IPS-11a (cell line): Measurements from ENCODE around the gene RINL.

Source experiments
- H3K4me3 ChIP-seq: one replicate; pipeline ENCODE4 v1.5.1; 2013; ENCODE audit warnings: low read depth, low read length, control low read depth

The RINL gene

GRCh38 chr19:38850436-38850975 lies 27.6 kb downstream of the RINL start:
- peak overlapping the region; percentile 62 for H3K4me3 ChIP-seq

DNA sequence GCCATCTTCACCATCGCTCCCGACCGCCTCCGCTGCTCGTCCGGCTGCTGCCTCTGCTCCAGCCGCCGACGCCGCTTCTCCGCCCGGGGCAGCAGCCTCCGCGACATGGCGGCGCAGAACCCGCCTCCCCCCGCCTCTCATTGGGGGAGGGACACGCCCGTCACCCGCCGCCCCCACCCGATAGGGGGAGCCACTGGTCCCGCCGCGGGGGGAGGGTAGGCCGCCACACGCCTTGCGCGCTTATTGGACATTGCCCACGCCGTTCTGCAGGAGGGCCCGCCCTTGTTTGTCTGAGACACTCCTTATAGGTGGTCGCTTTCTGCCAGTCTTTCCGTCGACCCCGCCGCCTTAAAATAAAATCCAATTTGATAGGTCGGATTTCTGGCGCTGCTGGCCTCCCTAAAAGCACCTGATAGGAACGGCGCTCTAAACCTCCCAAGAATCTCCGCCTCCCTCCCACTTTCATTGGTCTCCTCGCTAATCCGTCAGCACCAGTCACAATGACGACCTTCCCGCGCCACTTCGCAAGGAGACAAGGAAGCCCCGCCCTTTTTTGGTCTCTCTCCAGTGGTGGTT lies 28.1 kb downstream of the RINL start, which contains the start of gene HNRNPL:
Gene HNRNPL, minus strand, starts transcription at position 127 of the 576 bp plus-strand sequence. Its CDS starts 20 bp downstream, at position 107.
- peak within 1 kb of the TSS; percentile 93 for H3K4me3 ChIP-seq

GRCh38 chr19:38849147-38849859 lies 28.8 kb downstream of the RINL start:
- peak overlapping the region; percentile 93 for H3K4me3 ChIP-seq

DNA sequence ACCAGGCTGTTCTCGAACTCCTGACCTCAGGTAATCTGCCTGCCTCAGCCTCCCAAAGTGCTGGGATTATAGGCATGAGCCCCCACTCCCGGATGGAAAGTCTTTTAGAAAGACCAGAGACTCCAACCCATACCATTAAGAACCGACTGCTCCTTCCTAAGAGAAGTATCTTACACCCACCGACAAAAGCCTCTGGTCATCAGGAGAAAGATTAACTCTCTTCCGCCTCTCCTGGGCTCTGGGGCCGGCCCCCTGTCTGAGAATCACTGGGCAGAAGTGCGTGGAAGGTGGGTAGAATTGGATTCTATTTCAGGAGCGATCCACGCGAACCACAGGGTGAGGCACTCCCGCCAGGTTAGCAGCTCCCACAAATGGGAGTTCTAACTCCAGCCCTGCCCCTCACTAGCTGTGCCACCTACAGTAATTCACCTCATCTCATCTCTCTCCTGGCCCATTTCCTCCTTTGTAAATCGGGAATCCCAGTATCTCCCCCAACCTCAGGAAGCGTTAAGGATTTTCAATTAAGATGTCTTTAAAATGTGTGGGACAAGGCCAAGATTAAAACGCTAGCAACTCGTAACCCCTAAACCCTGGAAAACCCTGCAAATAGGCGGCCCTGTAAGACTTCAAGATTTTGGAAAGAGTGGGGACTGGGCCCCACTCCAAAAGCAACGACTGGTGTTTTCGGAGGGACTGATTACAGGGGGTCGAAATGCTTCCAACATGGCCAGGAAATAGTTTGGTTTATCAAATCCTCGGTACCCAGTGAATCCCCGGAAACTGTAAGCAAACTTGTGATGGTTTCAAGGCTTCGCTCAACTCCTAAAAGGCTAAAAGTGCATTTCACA lies 29.6 kb downstream of the RINL start:
- H3K4me3 ChIP-seq = peak overlapping the region; percentile 93

GRCh38 chr19:38846097-38846496 lies 32.0 kb downstream of the RINL start:
- H3K4me3 ChIP-seq = no peak overlapping the region

GRCh38 chr19:38845374-38846024 lies 32.6 kb downstream of the RINL start:
- no peak overlapping the region for H3K4me3 ChIP-seq

DNA sequence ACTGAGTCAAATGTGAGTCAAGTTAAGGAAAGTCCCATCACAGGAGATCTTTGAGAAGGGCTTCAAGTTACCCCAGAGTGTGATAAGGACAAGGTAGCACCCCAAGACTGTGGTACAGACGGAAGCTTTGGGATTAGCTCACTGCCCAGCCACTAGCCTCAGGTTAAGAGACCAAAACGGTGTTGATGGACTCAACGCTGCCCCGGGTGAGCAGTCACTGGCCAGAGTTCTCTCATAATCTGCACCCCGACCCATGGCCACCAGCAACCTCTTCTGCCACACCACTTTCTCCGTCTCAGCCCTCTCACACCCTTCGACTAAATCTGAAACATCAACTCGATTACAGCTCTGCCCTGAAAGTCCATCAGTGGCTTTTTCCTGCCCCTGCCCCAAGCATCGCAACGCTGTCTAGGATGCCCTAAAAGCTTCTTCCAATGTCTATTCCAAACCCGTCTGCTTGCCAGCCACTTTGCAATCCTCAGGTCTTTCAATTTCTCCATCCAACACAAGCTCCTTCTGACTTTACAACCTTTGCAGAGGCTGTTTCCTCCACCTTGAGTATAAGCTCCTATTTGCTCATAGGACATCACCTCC lies 33.9 kb downstream of the RINL start:
- no peak overlapping the region for H3K4me3 ChIP-seq

DNA sequence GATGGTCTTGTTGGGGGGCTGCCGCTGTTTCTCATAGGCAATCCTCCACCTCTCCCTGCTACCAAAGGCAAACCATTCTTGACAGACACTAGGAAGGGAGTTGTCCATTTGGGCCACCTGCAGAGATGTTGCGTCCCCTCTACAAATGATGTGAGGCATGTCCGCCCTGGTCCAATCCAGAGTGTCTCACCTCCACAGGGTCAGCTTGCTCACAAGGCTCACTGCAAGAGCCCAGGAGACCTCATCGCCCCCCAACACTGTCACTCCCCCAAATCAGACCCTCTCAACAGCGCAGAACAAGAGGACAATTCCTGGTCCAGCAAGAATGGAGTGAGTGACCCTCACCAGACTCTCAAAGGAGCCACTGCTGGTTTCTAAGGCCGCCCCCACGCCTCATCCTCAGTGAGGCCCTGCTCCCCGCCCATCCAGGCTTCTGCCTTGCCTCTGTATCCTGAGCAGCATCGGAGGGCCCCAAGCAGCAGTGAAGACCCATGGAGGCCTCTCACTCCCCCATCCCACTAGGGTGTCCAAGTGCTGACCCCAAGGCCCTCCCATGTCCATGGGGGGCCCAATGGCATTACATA lies 34.8 kb downstream of the RINL start:
- no peak overlapping the region for H3K4me3 ChIP-seq

- no peak overlapping the region for H3K4me3 ChIP-seq
Observed at GRCh38 chr19:38842439-38843174, 35.5 kb downstream of the RINL start.

DNA sequence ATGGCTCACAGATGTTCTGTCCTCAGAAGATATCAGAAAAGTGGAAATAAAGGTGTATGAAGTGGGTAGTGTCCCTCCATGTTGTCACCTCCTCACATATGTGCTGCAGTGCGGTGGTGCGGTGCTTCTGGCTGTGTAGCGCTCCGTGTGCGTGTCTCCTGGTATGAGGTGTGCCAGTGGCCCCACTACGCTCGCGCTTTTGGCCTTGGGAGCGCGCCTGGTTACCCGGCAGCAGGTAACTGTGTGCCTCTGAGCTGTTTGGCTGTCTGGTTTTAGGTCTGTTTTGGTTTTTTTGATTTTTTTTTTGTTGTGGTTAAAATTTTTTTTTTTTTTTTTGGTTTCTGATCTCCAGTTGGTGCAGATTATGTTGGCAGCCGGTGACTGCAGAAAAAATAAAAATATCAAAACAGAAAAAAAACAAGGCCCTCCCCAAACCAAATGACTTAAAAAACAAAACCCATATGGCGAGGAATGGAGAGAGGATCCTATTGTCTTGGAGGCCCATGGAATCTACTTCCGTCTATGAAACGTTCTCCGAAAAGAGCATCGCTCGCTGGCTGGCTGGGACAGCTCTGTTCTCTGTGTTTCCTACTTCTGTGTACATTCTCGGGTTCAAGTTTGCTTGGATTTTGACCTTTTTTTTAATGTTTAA lies 36.2 kb downstream of the RINL start:
- no peak overlapping the region for H3K4me3 ChIP-seq

- no peak overlapping the region for H3K4me3 ChIP-seq
Observed at GRCh38 chr19:38841180-38841766, 36.8 kb downstream of the RINL start.

GRCh38 chr19:38840583-38840968 lies 37.5 kb downstream of the RINL start:
- H3K4me3 ChIP-seq = no peak overlapping the region

GRCh38 chr19:38839816-38840582 lies 38.1 kb downstream of the RINL start:
- H3K4me3 ChIP-seq = no peak overlapping the region

DNA sequence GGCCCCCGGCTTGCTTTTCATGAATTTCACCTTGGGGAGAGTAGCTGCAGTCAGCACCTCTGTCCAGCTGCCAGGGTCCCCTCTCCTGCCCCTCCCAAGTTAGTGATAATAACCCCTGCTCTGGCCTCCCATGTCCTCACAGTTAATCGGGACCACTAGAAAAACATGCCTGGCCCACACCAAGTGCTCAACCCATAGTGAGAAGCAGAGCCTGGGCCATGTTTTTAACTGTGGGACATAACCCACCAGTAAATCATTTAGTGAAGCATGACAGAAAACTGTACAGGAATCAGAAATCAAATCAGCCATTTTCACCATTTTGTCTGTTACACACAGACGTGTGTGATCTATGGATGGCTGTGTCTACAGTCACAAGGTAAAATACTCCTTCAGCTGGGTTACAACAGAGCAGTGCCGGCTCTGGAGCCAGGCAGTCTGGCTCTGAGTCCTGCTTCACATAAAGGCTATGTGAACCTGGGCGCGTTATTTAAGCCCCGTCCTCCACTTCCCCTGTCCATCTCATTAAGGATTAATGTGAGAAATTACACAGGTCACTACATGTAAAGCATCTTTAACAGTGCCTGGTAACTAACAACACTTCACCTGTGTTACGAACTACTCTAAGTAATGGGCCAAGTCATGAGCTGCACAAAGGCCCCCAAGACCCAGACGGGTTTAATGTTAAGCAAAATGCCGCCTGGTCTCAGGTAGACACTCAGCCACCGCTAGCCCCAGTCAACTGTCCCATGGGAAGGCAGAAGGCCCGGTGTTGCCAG lies 38.9 kb downstream of the RINL start:
- no peak overlapping the region for H3K4me3 ChIP-seq

DNA sequence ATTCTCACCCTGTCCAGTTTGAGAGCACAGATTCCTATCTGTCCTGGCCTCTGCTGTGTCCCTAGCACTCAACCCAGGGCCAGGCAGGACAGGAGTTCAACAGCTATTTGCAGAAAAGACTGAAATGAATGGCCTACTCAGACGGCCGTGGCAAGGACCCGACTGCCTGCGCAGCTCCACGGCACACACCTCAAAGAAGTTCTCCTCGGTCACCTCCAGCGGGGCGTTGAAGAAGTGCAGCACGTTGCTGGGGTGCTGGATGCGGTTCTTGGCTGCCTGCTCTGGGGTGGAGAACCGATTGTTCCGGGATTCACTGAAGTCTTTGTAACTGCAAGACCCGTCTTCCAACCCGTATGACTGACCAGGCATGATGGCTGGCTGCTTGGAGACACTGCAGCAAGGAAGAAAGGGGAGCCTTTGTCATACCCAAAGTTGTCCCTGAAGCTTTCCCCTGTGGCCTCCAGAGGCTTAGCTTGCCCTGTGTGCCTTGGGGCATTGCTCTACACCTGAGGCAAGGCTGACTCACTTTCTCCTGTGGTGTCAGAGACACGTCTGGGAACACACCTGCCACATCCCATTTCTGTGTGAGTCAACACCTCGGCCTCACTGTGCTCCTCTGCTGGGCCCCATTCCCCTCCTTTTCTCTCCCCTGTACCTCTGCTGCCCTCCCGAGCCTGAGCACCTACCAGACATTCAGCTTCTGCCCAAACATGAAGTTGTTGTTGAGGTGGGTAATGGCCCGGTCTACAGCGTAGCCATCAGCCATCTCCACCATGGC lies 39.7 kb downstream of the RINL start:
- H3K4me3 ChIP-seq = no peak overlapping the region

GRCh38 chr19:38837656-38838121 lies 40.4 kb downstream of the RINL start:
- H3K4me3 ChIP-seq = no peak overlapping the region
